ENCODE results near the gene CDC14B.
"Not testable (repeated sequence)": the region's sequence is repeated elsewhere in the genome, so short reads cannot be mapped to it uniquely, and the experiment has no call there.

Gene CDC14B

DNA sequence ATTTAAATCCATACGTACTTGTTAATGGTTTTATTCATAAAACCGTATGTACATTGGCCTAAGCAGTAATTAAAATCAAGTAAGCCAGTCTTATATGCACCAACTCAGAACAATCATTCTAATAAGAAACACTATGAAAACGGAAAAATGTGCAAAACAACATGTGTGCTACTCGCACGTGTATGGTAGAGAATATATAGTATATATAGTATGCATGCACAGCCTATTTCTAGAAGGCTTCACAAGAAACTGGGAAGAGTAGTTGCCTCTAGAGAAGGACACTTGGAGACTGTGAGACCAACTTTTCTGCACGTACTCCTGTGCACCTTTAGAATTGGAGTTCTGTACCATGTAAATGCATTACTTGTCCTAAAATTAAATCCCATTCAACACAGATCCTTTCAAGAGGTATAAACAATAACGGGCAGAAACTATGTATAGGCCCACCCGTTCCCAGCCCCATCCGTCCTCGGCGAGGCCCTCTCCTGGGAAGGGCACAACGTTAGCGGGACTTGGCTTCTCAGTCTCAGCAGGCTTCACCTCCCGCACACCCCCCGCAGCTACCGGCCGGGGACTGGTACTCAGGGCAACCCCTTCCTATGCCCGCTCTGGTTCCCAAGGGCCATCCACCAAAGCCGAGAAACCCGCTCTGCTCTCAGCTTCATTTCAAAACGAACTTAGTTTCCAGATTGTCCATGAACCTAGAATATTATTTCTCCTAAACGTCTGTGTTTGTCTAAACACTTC is 2.0 kb downstream of the CDC14B start:
- H3K4me3 ChIP-seq, result peak overlapping the region; percentile 51
- peak; percentile 35 to 49 for DNase-seq (ENCODE audit: low spot score in 2 of 2)
- in situ Hi-C loops (cut with MboI; ENCODE audit: low sequenced_read_pairs), result no loop called here
- H3K27me3 ChIP-seq (ENCODE audit: low read depth), result no peaks in the 10 kb centered on the region
- peaks cover 41% of the 10 kb centered on the region for H3K4me1 ChIP-seq
- H3K9me3 ChIP-seq, result no peaks in the 10 kb centered on the region
- H3K36me3 ChIP-seq (replicated peaks), result no peaks in the 10 kb centered on the region

GRCh38 chr9:96616817-96617438 is 2.7 kb downstream of the CDC14B start:
- Histone ChIP-seq H3K27me3 (ENCODE audit: low read depth) (no peaks in the 10 kb centered on the region), H3K4me1 (peaks cover 48% of the 10 kb centered on the region), H3K9me3 (no peaks in the 10 kb centered on the region), H3K4me3 (no peak overlapping the region), H3K36me3 (replicated peaks) (no peaks in the 10 kb centered on the region)
- no peak for DNase-seq (ENCODE audit: low spot score in 2 of 2)
- in situ Hi-C loops (cut with MboI; ENCODE audit: low sequenced_read_pairs), result no loop called here

- in situ Hi-C loops (cut with MboI; ENCODE audit: low sequenced_read_pairs), result no loop called here
- H3K4me1 ChIP-seq, result peaks cover 52% of the 10 kb centered on the region
- DNase-seq (ENCODE audit: low spot score in 2 of 2), result no peak
- no peaks in the 10 kb centered on the region for H3K27me3 ChIP-seq (ENCODE audit: low read depth)
- no peaks in the 10 kb centered on the region for H3K9me3 ChIP-seq
- H3K4me3 ChIP-seq, result no peak overlapping the region
- H3K36me3 ChIP-seq (replicated peaks), result no peaks in the 10 kb centered on the region
Measured at GRCh38 chr9:96615411-96615810, 4.2 kb downstream of the CDC14B start.

DNA sequence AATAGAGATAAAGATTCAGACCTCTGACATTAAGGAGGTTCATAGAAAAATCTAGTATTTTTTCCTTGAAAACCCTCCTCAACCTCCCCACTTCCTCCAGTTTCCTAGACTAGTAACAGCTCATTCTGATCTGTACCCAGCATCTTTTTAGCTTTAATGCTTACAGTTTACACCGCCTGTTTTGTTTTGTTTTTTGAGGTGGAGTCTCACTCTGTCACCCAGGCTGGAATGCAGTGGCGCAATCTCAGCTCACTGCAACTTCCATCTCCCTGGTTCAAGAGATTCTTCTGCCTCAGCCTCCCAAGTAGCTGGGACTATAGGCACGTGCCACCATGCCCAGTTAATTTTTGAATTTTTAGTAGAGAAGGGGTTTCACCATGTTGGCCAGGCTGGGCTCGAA is 5.0 kb downstream of the CDC14B start:
- H3K9me3 ChIP-seq; H3K36me3 ChIP-seq (replicated peaks); DNase-seq (ENCODE audit: low spot score in 2 of 2); in situ Hi-C loops (cut with MboI; ENCODE audit: low sequenced_read_pairs); H3K27me3 ChIP-seq (ENCODE audit: low read depth); H3K4me3 ChIP-seq: not testable (repeated sequence)
- peaks cover 46% of the 10 kb centered on the region for H3K4me1 ChIP-seq

DNA sequence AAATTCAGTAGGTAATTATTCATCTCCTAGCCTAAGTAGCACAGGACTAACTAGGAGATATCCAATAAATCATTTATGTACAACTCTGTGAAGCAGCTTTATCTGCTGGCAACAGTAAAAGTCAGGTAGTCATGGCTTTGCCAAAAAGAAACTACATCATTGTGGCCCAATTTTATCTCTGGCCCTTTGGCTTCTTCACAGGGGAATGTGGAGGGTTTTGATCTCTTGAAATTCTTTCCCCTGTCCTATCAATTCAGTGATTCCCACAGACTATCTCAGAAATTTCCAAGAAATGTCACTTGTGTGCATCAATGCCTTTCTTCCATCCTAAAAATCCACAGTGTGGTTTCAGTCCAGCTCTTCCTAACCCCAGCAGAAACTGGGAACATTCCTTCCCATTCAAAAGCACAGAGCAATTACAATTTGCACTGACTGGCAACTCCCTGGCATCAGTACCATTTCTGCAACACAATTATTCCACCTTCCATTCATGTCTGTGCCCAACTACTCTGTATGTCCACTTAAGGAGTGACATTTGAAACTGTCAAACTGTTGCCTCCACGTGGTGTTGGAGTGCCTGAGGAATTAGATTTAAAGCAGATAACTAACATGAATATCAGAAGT is 6.6 kb downstream of the CDC14B start:
- Histone ChIP-seq H3K4me3 (no peak overlapping the region), H3K36me3 (replicated peaks) (no peaks in the 10 kb centered on the region), H3K4me1 (peaks cover 56% of the 10 kb centered on the region), H3K9me3 (no peaks in the 10 kb centered on the region), H3K27me3 (ENCODE audit: low read depth) (no peaks in the 10 kb centered on the region)
- in situ Hi-C loops (cut with MboI; ENCODE audit: low sequenced_read_pairs), result no loop called here
- no peak for DNase-seq (ENCODE audit: low spot score in 2 of 2)

- H3K36me3 ChIP-seq (replicated peaks), result no peaks in the 10 kb centered on the region
- in situ Hi-C loops (cut with MboI; ENCODE audit: low sequenced_read_pairs), result no loop called here
Measured at GRCh38 chr9:96612105-96612965, 7.3 kb downstream of the CDC14B start.

GRCh38 chr9:96611302-96611701 is 8.3 kb downstream of the CDC14B start:
- in situ Hi-C loops (cut with MboI; ENCODE audit: low sequenced_read_pairs), result no loop called here
- H3K4me3 ChIP-seq, result no peak overlapping the region
- no peak for DNase-seq (ENCODE audit: low spot score in 2 of 2)

More at GRCh38 chr9:96612105-96612965, 7.3 kb downstream of the CDC14B start:
- peak; percentile 39 to 48 for DNase-seq (ENCODE audit: low spot score in 2 of 2)
- Histone ChIP-seq H3K27me3 (ENCODE audit: low read depth) (no peaks in the 10 kb centered on the region), H3K4me3 (no peak overlapping the region), H3K9me3 (no peaks in the 10 kb centered on the region), H3K4me1 (peaks cover 52% of the 10 kb centered on the region)

GRCh38 chr9:96609732-96610131 is 9.9 kb downstream of the CDC14B start:
- no peaks in the 10 kb centered on the region for H3K36me3 ChIP-seq (replicated peaks)
- peaks cover 40% of the 10 kb centered on the region for H3K4me1 ChIP-seq
- H3K4me3 ChIP-seq, result no peak overlapping the region
- DNase-seq (ENCODE audit: low spot score in 2 of 2), result no peak
- no peaks in the 10 kb centered on the region for H3K27me3 ChIP-seq (ENCODE audit: low read depth)
- H3K9me3 ChIP-seq, result no peaks in the 10 kb centered on the region
- in situ Hi-C loops (cut with MboI; ENCODE audit: low sequenced_read_pairs), result no loop called here

More at GRCh38 chr9:96611302-96611701, 8.3 kb downstream of the CDC14B start:
- H3K36me3 ChIP-seq (replicated peaks), result no peaks in the 10 kb centered on the region
- peaks cover 50% of the 10 kb centered on the region for H3K4me1 ChIP-seq
- H3K27me3 ChIP-seq (ENCODE audit: low read depth), result no peaks in the 10 kb centered on the region
- H3K9me3 ChIP-seq, result no peaks in the 10 kb centered on the region

DNA sequence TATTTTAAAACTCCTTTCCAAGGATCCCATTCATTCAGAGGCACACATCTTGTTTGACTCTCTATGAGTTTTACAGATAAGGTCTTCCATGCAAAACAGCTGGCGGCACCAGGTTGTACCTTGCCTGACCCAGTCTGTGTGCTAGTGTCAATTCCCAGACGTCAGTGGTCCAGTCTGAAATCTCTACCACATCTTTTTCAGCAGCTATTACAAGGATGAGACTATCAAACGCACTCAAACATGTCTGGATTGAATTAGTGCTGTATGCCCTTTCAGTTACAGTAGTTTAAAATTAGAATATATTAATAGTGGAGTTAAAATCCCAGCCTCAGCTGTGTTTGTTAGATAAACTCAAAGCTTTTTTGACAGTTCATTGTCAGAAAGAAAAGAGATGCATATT is 11.7 kb downstream of the CDC14B start:
- H3K9me3 ChIP-seq, result no peaks in the 10 kb centered on the region
- no peak for DNase-seq (ENCODE audit: low spot score in 2 of 2)
- in situ Hi-C loops (cut with MboI; ENCODE audit: low sequenced_read_pairs), result no loop called here
- H3K27me3 ChIP-seq (ENCODE audit: low read depth), result no peaks in the 10 kb centered on the region
- no peak overlapping the region for H3K4me3 ChIP-seq
- H3K4me1 ChIP-seq, result peaks cover 36% of the 10 kb centered on the region
- no peaks in the 10 kb centered on the region for H3K36me3 ChIP-seq (replicated peaks)

- in situ Hi-C loops (cut with MboI; ENCODE audit: low sequenced_read_pairs), result no loop called here
Measured at GRCh38 chr9:96605328-96605727, 14.3 kb downstream of the CDC14B start.

DNA sequence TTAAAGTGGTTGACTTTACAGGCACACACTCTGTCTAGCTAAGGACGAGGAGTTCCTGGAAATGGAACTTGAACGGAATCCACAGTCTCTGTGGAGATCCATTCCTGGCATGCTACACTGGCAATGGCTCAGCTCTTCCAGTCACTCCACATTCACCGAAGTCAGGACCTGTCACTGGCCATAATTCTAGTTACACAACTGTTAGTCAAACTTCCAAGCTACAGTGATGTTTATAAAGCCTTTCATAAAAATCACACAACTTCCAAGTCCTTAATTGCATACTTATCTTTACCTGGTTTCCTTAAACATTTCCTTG is 15.7 kb downstream of the CDC14B start:
- H3K4me3 ChIP-seq, result no peak overlapping the region
- peaks cover 10% of the 10 kb centered on the region for H3K4me1 ChIP-seq
- no peak for DNase-seq (ENCODE audit: low spot score in 2 of 2)
- in situ Hi-C loops (cut with MboI; ENCODE audit: low sequenced_read_pairs), result no loop called here
- no peaks in the 10 kb centered on the region for H3K9me3 ChIP-seq
- H3K27me3 ChIP-seq (ENCODE audit: low read depth), result no peaks in the 10 kb centered on the region
- no peaks in the 10 kb centered on the region for H3K36me3 ChIP-seq (replicated peaks)

More at GRCh38 chr9:96605328-96605727, 14.3 kb downstream of the CDC14B start:
- no peak overlapping the region for H3K4me3 ChIP-seq
- no peaks in the 10 kb centered on the region for H3K36me3 ChIP-seq (replicated peaks)
- DNase-seq (ENCODE audit: low spot score in 2 of 2), result no peak
- no peaks in the 10 kb centered on the region for H3K27me3 ChIP-seq (ENCODE audit: low read depth)
- H3K4me1 ChIP-seq, result peaks cover 15% of the 10 kb centered on the region
- H3K9me3 ChIP-seq, result no peaks in the 10 kb centered on the region

- H3K27me3 ChIP-seq (ENCODE audit: low read depth), result no peaks in the 10 kb centered on the region
- no peak for DNase-seq (ENCODE audit: low spot score in 2 of 2)
- H3K4me1 ChIP-seq, result peaks cover 7% of the 10 kb centered on the region
- in situ Hi-C loops (cut with MboI; ENCODE audit: low sequenced_read_pairs), result no loop called here
- no peaks in the 10 kb centered on the region for H3K9me3 ChIP-seq
- H3K36me3 ChIP-seq (replicated peaks), result no peaks in the 10 kb centered on the region
- H3K4me3 ChIP-seq, result no peak overlapping the region
Measured at GRCh38 chr9:96603305-96604003, 16.2 kb downstream of the CDC14B start.

- H3K9me3 ChIP-seq, result no peaks in the 10 kb centered on the region
- no peaks in the 10 kb centered on the region for H3K36me3 ChIP-seq (replicated peaks)
- H3K4me1 ChIP-seq, result peaks cover 9% of the 10 kb centered on the region
- H3K27me3 ChIP-seq (ENCODE audit: low read depth), result no peaks in the 10 kb centered on the region
- DNase-seq (ENCODE audit: low spot score in 2 of 2), result no peak
- in situ Hi-C loops (cut with MboI; ENCODE audit: low sequenced_read_pairs), result no loop called here
- no peak overlapping the region for H3K4me3 ChIP-seq
Measured at GRCh38 chr9:96599298-96599697, 20.3 kb downstream of the CDC14B start.
